HL-60/S4 (cell line): ENCODE data around the gene CTR9.

Experiments
- in situ Hi-C: fragments of 300-500 bp; cut with MboI; formaldehyde crosslinking; loops from 2 replicates; pipeline ENCODE4 v1.14.3; 2022; ENCODE audit warnings: low sequenced_read_pairs

The CTR9 gene

DNA sequence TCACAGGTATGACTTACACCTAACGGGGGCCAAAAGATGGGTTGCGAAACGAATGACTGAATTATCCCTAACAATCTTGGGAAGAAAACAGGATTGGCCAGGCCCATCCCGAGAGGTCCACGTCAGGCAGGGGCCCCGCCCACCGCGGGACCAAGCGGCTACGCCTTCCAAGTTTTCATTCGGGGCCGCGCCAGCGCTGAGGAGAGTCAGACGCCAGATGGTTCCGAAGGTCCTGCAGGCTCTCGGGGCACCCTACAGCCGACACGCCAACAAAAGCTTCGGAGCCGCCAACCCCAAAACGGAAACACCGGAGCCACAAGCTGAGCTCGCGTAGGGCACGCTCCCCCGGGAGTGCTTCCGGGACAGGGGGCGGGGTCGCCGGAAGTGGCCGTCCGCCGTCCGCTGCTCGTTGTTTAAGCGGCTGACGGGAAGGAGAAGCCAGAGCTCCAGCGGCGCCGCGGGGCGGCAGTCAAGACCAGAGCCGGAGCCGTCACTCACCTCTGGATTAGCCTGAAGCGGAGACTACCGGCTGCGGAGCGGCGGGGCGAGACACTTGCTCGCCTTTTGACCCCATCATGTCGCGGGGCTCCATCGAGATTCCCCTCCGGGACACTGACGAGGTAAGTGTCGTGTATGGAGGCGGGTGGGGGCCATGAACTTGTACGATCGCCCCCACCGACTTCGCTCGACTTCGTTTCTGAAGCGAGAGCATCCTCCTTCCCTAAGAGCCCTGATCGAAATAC is at the start of gene CTR9:
Gene CTR9 (plus strand): TSS at position 409 of the 743 bp plus-strand sequence. CDS start 167 bp downstream, at position 576.
- in situ Hi-C loops, result no loop called here

DNA sequence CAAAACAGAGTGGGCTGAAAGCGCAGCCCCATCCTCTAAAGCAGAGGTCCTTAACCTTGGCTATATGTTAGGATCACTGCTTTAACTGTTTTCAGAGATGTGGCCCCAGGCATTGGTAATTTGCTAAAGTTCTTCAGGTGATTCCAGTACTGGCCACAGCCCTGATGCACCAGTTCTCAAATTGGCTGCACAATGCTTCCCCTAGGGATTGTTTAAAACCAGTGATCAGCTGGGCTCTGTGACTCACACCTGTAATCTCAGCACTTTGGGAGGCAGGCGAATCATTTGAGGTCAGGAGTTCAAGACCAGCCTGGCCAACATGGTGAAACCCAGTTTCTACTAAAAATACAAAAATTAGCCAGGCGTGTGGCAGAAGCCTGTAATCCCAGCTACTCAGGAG is 49.1 kb upstream of the CTR9 start:
- in situ Hi-C loops, result no loop called here

DNA sequence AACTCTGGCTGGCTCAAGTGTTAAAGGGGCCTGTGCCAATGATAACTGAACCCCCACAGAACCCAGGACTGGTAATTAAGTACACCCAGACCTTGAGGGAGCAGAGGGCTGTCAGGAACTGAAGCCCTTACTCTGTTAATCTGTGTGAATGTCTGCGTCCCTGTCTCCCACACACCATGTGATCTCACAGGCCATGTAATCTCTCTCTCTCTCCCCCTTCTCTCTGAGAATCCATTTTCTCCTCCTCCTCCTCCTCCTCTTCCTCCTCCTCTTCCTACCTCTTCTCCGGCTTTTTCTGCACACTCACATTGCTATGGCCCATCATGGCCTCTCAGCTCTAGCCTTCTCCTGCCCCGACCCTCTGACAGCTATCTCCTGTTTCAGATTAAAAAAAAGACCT is 42.9 kb upstream of the CTR9 start:
- in situ Hi-C loops, result no loop called here

DNA sequence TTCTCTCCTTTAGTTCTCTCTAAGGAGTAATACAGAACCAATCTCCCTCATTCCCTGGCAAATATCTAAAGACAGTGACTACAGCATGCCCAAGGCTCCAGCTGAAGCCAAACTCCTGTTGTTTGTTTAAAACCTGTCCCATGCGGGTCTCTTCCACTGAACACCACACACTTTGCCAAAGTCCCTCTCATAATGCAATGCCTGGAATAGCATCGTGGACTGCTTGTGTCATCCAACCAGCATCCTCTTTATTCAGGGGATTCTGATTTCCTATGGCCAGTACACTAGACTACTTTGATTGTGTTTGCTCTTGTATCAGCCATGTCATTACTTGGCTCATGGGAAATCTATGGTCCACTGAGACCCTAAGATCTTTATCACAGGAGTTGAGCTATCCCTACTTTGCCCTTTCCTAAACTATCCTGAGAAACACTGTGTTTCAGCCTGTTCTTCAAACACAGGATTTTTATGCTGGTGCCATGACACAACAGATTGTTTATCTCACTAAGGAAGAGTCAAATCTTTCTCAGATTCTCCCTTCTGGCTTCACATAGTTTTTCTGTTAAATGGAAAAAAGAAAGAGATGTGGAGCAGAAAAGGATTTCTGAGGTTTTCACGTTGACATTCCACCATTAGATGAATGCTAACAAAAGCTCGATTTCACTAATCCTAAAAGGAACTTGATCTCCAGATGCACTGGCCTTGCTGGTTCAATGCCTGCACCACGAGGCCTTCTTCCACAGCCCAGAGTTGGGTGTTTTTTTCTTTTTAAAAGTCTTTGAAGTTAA is 41.6 kb upstream of the CTR9 start:
- in situ Hi-C loops, result no loop called here

DNA sequence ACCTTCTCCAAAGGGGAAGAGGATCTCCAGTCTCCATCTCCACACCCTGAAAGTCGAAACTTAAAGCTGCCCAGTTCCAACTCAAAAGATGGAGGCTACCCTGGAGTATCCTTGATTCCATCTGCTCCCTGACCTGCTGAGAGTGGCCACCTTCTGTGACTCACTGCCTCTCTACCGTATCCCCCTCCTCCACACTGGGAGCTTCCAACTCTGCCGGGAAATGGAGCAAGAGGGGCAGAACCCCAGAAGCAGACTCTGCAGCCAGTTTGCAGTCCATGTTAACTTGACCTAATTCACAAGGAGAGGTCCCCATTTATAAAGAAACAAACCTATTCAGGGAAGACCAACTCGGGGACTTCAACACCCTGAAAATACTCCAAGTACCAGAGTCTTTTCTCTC is 35.5 kb upstream of the CTR9 start:
- in situ Hi-C loops, result no loop called here

DNA sequence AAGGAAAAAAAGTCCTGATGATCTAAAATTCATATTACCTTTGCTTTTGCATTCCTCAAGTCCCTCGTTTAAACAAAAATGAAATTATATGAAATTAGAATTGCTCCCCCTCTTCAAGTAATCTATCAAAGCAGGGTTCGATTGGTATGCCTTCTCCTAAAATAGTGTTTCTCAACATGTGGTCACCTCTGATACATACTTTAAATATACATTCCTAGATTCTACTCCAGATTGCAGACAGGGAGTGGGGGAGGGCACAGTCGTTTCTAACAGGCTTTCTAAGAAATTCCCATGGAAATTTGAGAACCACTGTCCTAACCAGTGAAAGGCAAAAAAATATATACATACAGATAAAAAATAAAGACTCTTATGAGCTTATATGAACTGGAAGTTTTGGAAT is 34.9 kb upstream of the CTR9 start:
- in situ Hi-C loops, result no loop called here

DNA sequence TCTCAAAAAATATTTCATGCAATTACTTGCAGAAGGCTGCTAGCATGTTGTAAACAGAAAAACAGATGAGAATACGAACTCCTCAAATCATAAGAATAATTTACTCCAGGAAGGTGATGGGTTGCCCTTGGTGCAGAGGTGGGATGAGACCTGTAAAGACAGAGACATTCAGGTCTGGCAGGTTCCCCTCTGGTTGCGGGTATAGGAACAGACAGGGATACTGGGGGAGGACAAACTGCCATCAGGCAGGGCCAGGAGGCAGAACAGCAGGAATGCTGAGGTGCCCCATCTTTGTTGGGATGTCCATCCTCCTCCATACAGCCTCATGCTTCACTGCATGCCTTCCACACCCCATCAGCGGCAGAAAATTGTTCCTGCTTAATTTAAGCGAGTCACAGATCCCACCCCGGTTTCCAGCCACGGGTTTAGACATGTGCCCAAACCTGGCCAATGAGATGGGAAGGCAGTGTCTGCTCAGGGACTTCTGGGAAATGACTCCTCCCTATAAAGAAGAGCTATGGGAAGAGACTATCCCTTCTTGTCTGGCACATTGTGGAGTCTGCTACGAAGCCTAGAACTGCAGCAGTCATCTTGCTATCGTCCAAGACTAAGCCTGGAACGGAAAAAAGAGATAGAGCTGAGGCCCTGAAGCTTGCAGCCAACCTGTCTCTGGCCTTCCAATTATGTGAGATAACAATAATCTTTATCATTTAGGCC is 34.3 kb upstream of the CTR9 start:
- in situ Hi-C loops, result no loop called here

DNA sequence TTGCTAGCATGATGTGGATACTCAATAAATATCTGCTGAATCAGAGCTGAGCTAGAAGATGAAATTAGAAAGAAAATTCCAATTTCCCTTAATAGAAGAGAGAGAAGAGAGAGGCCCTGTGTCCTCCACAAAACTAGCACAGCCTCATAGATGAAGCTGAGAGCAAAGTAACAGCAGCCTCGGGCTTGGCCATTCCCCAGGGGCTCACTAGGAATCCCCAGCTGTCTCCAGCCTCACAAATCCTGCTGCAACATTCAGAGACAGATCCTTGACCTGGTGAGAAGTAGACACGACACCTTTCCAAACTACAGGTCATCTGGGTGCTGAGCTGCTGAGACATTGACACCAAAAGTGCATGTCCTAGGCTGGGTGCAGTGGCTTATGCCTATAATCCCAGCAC is 31.4 kb upstream of the CTR9 start:
- in situ Hi-C loops, result no loop called here

DNA sequence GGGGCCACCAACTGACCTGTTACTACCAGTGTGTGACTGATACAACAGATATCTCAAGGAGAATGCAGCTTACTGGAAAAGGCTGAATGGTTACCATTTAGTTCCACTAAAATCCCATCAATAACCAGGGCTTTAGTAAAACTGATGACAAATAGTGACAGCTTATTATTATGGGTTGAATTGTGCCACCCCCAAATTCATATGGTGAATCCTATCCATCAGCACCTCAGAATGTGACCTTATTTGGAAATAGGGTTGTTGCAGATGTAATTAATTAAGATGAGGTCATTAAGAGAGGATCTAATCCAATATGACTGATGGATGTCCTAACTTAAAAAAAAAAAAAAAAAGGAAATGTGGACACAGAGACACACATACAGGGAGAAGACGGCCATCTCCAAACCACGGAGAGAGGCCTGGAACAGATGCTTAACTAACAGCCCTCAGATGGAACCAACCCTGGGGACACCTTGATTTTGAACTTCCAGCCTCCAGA is 30.1 kb upstream of the CTR9 start:
- in situ Hi-C loops, result no loop called here

DNA sequence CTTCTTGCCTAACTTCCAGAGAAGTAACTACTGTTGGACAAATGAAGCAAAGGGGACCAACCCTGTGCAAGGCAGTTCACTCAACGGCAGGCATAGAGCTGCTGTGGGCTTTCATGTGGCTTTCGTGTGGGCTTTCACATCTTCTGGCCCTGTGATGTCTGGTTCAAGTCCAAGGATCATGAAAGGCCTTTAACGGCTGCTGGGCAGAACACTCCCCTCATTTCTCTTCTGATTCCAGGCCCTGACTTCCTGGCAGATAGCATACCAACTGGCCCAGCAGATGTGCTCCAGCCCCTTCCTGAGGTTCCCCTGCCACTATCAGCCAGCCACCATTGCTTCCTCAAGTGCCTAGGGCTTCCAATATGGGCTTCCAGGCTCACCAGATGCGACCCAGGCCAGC is 28.7 kb upstream of the CTR9 start:
- in situ Hi-C loops, result no loop called here

DNA sequence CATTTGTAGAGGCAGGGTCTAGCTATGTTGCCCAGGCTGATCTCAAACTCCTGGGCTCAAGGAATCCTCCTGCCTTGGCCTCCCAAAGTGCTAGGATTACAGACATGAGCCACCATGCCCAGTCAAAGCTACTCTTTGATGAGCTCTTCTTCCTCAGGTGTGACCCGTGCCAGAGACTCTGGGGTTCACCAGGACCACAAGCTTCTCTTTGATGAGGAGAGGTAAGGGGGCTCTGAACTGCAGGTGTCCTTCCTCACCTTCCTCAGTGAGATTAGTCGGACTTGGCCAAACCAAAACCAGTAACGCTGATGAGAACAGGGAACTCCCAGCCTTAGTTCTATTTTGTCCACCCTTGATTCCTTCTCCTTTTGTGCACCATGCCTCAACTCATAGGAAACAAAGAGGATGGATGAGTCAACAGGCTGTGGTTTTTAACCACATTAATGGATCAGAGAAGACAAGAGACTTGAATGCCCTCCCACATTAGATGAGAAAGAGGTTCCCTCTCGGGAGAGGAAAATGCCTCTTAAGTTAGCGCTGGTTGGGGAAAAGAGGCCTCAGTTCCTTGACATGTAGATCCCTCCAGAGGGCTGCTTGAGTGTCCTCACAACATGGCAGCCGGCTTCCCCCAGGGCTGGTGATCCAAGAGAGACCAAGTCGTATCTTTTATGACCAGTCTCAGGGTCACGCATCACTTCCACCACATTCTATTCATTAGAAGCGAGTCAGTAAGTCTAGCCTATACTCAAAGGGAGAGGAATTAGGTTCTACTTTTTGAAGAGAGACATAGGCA is 25.7 kb upstream of the CTR9 start:
- in situ Hi-C loops, result no loop called here

DNA sequence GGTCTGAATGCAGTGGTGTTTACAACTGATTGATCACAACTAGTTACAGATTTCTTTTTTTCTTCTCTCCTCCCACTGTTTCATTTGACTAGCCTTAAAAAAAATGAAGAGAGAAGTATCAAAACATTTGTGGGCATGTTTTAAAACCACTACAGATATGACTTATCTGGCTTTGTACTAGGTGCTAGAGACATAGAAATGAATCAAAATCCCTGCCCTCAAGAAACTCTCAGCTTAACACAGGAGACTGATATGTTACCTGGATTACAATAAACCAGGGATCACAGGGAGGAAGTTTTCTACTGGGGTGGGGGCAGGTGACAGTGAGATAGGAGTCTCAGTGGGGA is 25.2 kb upstream of the CTR9 start:
- in situ Hi-C loops, result no loop called here

DNA sequence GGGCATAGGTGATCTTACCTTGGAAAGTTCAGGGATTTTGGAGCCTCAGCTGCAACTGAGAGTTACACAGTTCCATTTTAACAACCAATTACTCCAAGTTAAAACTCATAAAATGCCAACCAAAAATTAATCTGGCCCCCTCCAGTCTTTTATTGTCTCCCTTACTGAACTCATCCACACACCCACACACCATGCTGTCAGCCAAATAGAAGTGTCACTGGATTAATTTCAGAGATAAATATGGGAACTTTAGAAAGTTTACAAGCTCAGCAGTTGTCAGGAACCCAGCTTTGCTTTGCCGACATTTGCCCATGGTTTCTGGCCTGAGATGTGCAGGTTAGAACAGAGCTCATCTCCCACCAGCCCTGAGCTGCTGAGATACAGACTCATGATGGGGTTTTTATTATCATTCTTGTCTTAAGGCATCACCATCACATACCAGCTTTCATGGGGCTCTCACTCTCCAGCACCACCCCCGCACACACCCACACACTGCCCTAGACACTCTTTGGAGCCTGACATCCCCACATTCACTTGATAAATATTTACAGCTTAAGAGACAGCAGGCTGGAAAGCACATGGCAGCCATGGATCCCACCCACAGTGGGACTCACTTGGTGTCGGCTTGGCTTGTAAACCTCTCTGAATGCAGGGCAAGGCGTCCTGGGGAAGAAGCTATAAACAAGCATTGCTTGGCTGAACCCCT is 23.7 kb upstream of the CTR9 start:
- in situ Hi-C loops, result no loop called here

DNA sequence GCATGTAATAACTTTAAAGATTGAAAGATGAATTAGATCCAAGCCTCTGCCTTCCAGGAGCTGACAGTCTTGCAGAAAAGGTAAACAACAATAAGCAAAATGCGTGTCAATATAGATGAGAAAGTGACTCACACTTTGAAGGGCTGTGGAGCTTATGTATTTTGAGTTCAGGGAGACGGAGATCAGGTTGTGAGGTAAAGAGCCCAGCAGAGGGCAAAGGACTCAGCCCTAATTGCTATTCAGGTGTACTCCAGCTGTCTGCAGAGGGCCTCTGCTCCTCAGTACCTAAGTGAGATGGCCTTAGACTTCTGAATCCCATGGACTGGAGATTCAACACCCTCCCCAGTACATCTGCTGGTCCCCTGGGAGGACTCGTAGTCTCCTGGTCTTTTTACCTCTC is 22.9 kb upstream of the CTR9 start:
- in situ Hi-C loops, result no loop called here

DNA sequence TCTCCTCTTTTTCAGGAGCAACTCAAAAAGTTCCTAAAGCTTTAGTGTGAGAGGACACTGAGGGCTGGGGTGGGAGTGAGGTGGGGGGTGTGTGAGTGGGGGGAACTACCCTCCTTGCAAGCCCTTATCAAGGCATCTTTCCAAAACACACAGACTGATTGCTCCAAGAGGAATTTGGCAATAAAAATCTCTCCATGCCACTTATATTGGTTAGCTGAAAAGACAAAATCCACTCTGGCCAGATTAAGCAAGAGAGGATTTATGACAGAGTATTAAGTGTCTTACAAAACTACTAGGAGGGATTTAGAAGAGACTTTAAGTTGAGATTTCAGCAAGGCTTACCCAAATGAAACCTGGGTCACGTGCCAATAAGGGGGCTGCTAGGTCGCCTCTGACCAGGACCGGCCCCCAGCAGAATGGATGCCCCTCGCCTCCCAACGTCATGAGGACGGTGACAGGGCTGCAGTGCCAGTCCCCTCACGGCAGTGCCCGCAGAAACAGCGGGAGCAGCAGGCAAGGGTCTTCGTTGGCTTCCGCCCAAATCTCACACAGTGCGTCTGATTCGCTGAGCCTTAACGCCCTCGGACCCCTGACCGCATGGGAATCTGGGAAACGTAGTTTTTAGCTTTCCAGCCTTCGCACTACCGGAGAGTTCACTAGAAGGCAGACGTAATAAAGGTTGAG is 22.1 kb upstream of the CTR9 start:
- in situ Hi-C loops, result no loop called here

DNA sequence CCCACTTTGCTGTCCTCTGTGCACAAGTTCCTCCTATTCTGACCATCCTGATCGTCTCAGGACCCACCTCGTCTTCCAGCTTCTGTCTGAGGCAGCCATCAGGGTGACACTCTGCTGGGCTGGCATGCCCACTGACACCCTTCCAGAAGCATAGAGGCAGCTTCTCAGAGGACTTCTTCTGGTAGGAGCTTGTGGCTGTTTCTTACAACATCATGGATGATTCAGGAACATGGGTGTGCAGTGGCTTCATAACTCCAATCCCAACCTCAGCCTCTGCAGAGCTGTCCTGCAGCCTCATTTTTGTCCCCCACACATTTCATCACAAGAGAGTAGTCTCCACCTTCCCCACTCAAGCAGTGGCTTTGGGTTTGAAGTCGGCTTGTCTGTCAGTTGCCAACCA is 20.9 kb upstream of the CTR9 start:
- in situ Hi-C loops, result loop anchor here (10.0 kb wide), 1 partner anchor 325 kb away; no protein-coding TSS in a partner anchor

DNA sequence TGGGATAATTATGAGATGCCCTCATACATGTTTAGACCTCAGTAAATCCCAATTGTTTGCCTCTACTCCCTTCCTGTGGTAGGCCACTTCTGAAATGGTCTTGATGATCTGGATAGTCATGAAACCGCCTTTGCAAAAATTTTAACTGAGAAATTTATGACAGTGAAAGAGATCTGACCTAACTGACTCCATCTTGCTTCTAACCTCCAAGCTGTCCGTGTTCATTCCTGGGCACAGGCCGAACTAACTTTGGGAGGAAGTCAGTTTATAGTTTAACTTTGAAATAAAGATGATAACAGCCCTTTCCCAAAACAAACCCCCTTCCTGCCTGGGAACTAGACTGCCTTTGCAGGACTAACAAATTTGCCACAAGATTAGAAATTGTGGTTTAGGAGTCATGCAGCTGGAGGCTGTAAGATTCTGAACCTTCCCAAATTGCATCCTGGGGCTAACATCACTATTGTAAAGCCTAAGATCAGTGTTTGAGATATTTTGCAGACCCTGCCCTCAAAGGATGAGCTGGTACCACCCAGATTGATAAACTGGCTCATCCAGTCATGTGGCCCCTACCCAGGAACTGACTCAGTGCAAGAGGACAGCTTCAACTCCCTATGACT is 19.9 kb upstream of the CTR9 start:
- in situ Hi-C loops, result loop anchor here (10.0 kb wide), 1 partner anchor 326 kb away; no protein-coding TSS in a partner anchor

DNA sequence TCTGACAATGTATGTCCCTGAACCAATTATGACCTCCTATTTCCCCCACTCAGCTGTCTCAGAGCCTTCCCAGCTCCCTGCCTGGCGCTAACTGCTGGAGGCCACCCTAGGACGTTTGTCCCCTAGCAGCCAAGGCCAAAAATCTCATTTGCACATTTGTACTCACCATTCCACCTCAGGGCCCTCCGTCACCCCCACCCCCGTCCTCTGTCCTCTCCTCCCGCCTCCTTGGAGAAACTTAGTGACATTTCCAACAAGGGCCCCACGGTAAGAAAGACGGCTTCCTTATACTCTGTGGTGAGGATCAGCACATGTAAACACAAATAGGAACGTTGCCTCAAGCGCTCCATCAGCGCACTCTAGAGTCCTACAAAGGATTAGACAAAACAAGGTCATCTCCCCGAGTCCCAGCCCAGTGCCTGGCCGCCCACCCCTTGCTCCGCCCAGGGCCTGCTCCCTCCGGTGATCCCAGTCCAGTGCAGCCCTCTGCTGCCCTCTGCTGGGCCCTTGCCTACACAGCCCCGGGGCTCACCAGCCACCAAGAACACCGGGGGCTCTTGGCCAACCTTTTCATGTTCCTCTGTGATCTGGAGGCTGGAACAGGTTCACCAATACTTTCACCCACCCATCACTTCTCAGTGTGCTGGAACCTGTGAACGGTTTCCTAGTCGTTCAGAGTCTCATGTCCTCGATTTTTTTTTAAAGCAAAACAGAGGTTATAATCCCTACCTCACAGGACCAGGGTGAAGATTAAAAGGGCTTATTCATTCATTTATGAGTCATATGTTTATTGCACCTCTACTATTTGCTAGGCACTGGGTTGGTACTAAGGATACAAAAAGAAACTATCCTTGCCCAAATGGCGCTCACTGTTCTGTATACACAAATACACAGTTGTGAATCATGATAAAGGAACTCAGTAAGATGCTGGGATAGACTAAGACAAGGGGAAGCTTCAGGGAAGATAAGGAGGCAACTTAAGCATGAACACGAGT is 15.3 kb upstream of the CTR9 start:
- in situ Hi-C loops, result loop anchor here (10.0 kb wide), 1 partner anchor 331 kb away; no protein-coding TSS in a partner anchor
